DND-41 (cell line): ENCODE results near the gene DTL.

Experiments used
- ATAC-seq: fragments of 200-7000 bp; cut with Tn5 transposase; 3 replicates; pipeline ENCODE4 v1.9.1; 2021; ENCODE audit warnings: low read depth; ENCODE audit not compliant: insufficient read depth
- DNase-seq: peaks from one replicate; pipeline ENCODE4 v3.0.0-alpha.2; 2020
- H2AFZ ChIP-seq: 2 replicates; pipeline ENCODE4 v1.6.0; 2012; ENCODE audit warnings: low read depth, low read length
- H3K27ac ChIP-seq: 2 replicates; pipeline ENCODE4 v1.5.1; 2012; ENCODE audit warnings: low read length, inconsistent platforms
- H3K27me3 ChIP-seq: fragments of 200-600 bp; sonication (generic); 2 replicates; pipeline ENCODE4 v1.6.0; 2012; ENCODE audit warnings: low read length, mild to moderate bottlenecking, inconsistent platforms; ENCODE audit not compliant: insufficient read depth, poor library complexity
- H3K36me3 ChIP-seq: 2 replicates; pipeline ENCODE4 v1.5.1; 2012; ENCODE audit warnings: low read length, inconsistent platforms; ENCODE audit not compliant: insufficient read depth
- H3K4me1 ChIP-seq: 2 replicates; pipeline ENCODE4 v1.5.1; 2012; ENCODE audit warnings: mild to moderate bottlenecking, low read length; ENCODE audit not compliant: insufficient read depth
- H3K4me2 ChIP-seq: 2 replicates; pipeline ENCODE4 v1.6.0; 2012; ENCODE audit warnings: mild to moderate bottlenecking, moderate library complexity, low read length, inconsistent platforms; ENCODE audit not compliant: insufficient read depth
- H3K4me3 ChIP-seq, 2 experiments: fragments of 200-600 bp in 1 of 2; shearing (Covaris generic) in 1 of 2; 2 replicates each; pipeline ENCODE4 v1.5.1; 2012 to 2016; ENCODE audit warnings: inconsistent platforms in 2 of 2, low read length in 2 of 2, mild to moderate bottlenecking in 2 of 2, low read depth in 1 of 2, moderate library complexity in 1 of 2
- H3K79me2 ChIP-seq: 2 replicates; pipeline ENCODE4 v1.6.0; 2012; ENCODE audit warnings: low read length, inconsistent platforms; ENCODE audit not compliant: insufficient read depth
- H3K9ac ChIP-seq: 2 replicates; pipeline ENCODE4 v1.6.0; 2012; ENCODE audit warnings: low read depth, mild to moderate bottlenecking, inconsistent platforms, low read length, moderate library complexity
- H3K9me3 ChIP-seq: 2 replicates; pipeline ENCODE4 v1.5.1; 2012; ENCODE audit warnings: low read length, moderate library complexity, mild to moderate bottlenecking, inconsistent platforms; ENCODE audit not compliant: insufficient read depth, severe bottlenecking
- H4K20me1 ChIP-seq: 2 replicates; pipeline ENCODE4 v1.6.0; 2012; ENCODE audit warnings: low read length; ENCODE audit not compliant: insufficient read depth
- CTCF ChIP-seq: IDR thresholded peaks from 2 replicates; pipeline ENCODE4 v1.5.1; 2012; ENCODE audit warnings: borderline replicate concordance, low read length, moderate library complexity, mild to moderate bottlenecking; ENCODE audit not compliant: poor library complexity, severe bottlenecking; ENCODE audit errors: extremely low read depth
- EZH2 ChIP-seq: IDR thresholded peaks from 3 replicates; pipeline ENCODE4 v1.6.1; 2012; ENCODE audit warnings: borderline replicate concordance, low read depth, mild to moderate bottlenecking, moderate library complexity, low read length, inconsistent platforms; ENCODE audit not compliant: severe bottlenecking

DTL gene

DNA sequence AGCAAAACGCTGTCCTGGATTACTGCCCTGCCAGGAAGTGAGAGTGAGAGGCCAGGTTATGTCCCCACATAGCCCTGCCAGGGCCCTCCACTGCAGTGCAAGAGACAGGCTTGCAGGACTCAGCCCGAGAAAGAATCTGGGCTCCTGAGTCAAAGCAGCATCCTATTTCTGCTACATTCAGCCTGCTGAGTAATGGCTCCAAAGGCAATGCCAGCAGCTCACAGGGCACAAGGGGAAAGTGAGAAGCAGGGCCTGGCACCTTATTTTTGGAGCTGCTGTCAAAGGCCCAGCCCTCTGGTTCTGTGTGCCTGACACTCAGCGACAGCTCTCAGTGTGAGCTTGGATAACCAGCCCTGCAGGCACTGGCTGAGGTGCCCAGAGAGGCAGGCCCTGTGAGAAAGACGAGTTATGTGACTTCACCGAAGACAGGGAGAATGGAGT, 83.9 kb downstream of the DTL start:
- no peak overlapping the region for H3K4me3 ChIP-seq
- no peak overlapping the region for H3K27ac ChIP-seq
- H2AFZ ChIP-seq = no peak overlapping the region
- peaks cover 12% of the 10 kb centered on the region for H4K20me1 ChIP-seq
- H3K9me3 ChIP-seq = no peaks in the 10 kb centered on the region
- no peak for TF ChIP-seq CTCF
- TF ChIP-seq EZH2 = no peak
- no peaks in the 10 kb centered on the region for H3K79me2 ChIP-seq
- no peak; the same call in 2 of the 3 replicates for ATAC-seq
- H3K9ac ChIP-seq = no peak overlapping the region
- H3K36me3 ChIP-seq = peaks cover 32% of the 10 kb centered on the region; the same call in 1 of the 2 replicates
- no peak for DNase-seq
- no peak overlapping the region for H3K4me2 ChIP-seq
- no peaks in the 10 kb centered on the region for H3K27me3 ChIP-seq
- H3K4me1 ChIP-seq = no peaks in the 10 kb centered on the region

DNA sequence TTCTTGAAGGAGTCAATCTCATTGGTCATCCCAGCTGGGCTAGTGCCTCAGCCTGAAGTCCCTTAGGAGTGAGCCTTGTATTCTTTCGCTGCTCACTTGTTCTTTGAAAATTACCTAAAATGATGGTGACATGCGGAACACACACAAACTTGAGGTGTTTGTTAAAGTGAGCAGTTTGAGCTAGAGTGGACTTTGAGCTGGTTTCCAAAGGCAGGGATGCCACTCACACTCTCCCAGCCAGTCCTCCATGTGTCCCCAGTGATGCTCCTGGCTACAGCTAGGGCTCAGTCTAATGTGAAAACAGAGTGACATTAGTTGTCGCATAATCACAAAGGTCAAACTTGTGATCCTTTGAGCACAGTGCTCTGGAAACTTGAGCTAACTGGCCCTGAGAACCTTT, 84.3 kb downstream of the DTL start:
- H3K27ac ChIP-seq = no peak overlapping the region
- no peak overlapping the region for H2AFZ ChIP-seq
- H3K79me2 ChIP-seq = no peaks in the 10 kb centered on the region
- peaks cover 12% of the 10 kb centered on the region for H4K20me1 ChIP-seq
- no peaks in the 10 kb centered on the region for H3K4me1 ChIP-seq
- no peak overlapping the region for H3K4me3 ChIP-seq
- no peak overlapping the region for H3K9ac ChIP-seq
- DNase-seq (no peak), ATAC-seq (no peak)
- H3K27me3 ChIP-seq = no peaks in the 10 kb centered on the region
- peaks cover 34% of the 10 kb centered on the region; the same call in 1 of the 2 replicates for H3K36me3 ChIP-seq
- no peaks in the 10 kb centered on the region for H3K9me3 ChIP-seq
- no peak for TF ChIP-seq EZH2
- TF ChIP-seq CTCF = no peak
- no peak overlapping the region for H3K4me2 ChIP-seq

- Histone ChIP-seq H2AFZ (no peak overlapping the region), H3K27me3 (no peaks in the 10 kb centered on the region), H3K4me2 (no peak overlapping the region), H3K27ac (no peak overlapping the region), H3K9me3 (no peaks in the 10 kb centered on the region), H3K36me3 (peaks cover 46% of the 10 kb centered on the region), H3K4me1 (no peaks in the 10 kb centered on the region), H3K4me3 (no peak overlapping the region), H3K9ac (no peak overlapping the region), H4K20me1 (peaks cover 18% of the 10 kb centered on the region), H3K79me2 (no peaks in the 10 kb centered on the region)
- no peak for DNase-seq
- no peak for ATAC-seq
- no peak for TF ChIP-seq CTCF
- TF ChIP-seq EZH2 = no peak
These were observed 86.2 kb downstream of the DTL start for GRCh38 chr1:212121779-212122178.
